Endothelial cell of umbilical vein (primary cell): ENCODE measurements around the gene EPC2. TPM values are rescaled to one million over a fixed set of nuclear protein-coding genes. Genes with fewer than 3 reads are reported as not detected.

Experiments used
- BruUV-seq: library from RNA; stranded (reverse); fragments of 400-500 nt; replicated peaks from 2 replicates; lab custom pipeline; 2021; lab: Mats Ljungman, UMichigan
- CTCF ChIA-PET: fragments of 300-600, 350-600 bp; sonication (Branson Sonifier 250); formaldehyde crosslinking; loops from one replicate; lab custom pipeline; 2021; ENCODE audit warnings: antibody characterized with exemption, inconsistent platforms; lab: Charles Lee
- POLR2A ChIA-PET: fragments of 300-600, 350-600 bp; sonication (Branson Sonifier 250); formaldehyde crosslinking; loops from one replicate; lab custom pipeline; 2021; ENCODE audit warnings: antibody characterized with exemption, inconsistent platforms; lab: Charles Lee
- DNase-seq: peaks from one replicate; pipeline ENCODE4 v3.0.0-alpha.2; 2011; ENCODE audit warnings: low read depth, low spot score
- FAIRE-seq: peaks from 2 replicates; lab custom pipeline; 2011; peaks lifted over from hg19 to GRCh38; lab: Jason Lieb, UNC
- H2AFZ ChIP-seq: 2 replicates; pipeline ENCODE4 v1.6.0; 2012; ENCODE audit warnings: low read depth, low read length, control low read depth, inconsistent platforms
- H3K27ac ChIP-seq: 2 replicates; pipeline ENCODE4 v1.5.1; 2011; ENCODE audit warnings: low read depth, mild to moderate bottlenecking, control low read depth, low read length, moderate library complexity; ENCODE audit not compliant: insufficient read depth
- H3K27me3 ChIP-seq, 2 experiments: 2 replicates each; pipeline versions ENCODE4 v1.6.0 to v1.6.1; 2011; ENCODE audit warnings: low read length in 2 of 2, mixed read lengths in 1 of 2; ENCODE audit not compliant: control insufficient read depth in 2 of 2, insufficient read depth in 2 of 2
- H3K36me3 ChIP-seq, 2 experiments: 2 replicates in 1 of 2; 3 replicates in 1 of 2; pipeline ENCODE4 v1.5.1; 2011; ENCODE audit warnings: low read length in 2 of 2, mild to moderate bottlenecking in 1 of 2, moderate library complexity in 1 of 2; ENCODE audit not compliant: control insufficient read depth in 2 of 2, insufficient read depth in 2 of 2; ENCODE audit errors: extremely low read depth in 1 of 2
- H3K4me1 ChIP-seq: 3 replicates; pipeline ENCODE4 v1.5.1; 2011; ENCODE audit warnings: mild to moderate bottlenecking, low read length; ENCODE audit not compliant: control insufficient read depth, insufficient read depth; ENCODE audit errors: extremely low read depth
- H3K4me2 ChIP-seq: 2 replicates; pipeline ENCODE4 v1.6.1; 2011; ENCODE audit warnings: low read length, control low read depth, mixed read lengths; ENCODE audit not compliant: insufficient read depth
- H3K4me3 ChIP-seq, 3 experiments: fragments of 200-600 bp in 1 of 3; sonication (generic), shearing (Covaris generic) in 1 of 3; replicated peaks in 1 of 3; 2 replicates each; pipeline ENCODE4 v1.5.1; 2011 to 2016; ENCODE audit warnings: control low read depth in 3 of 3, low read length in 3 of 3, mild to moderate bottlenecking in 2 of 3, inconsistent platforms in 1 of 3, low read depth in 1 of 3, moderate library complexity in 1 of 3; ENCODE audit not compliant: insufficient read depth in 1 of 3
- H3K79me2 ChIP-seq: 2 replicates; pipeline ENCODE4 v1.6.0; 2012; ENCODE audit warnings: low read length, inconsistent platforms; ENCODE audit not compliant: control insufficient read depth, insufficient read depth
- H3K9ac ChIP-seq: replicated peaks from 2 replicates; pipeline ENCODE3; 2011; ENCODE audit warnings: low read length, control low read depth; ENCODE audit not compliant: insufficient read depth; ENCODE audit errors: extremely low read depth
- H3K9me1 ChIP-seq: replicated peaks from 3 replicates; pipeline ENCODE4 v1.6.0; 2011; ENCODE audit warnings: mild to moderate bottlenecking, low read length; ENCODE audit not compliant: control insufficient read depth, insufficient read depth; ENCODE audit errors: extremely low read depth
- H3K9me3 ChIP-seq: replicated peaks from 2 replicates; pipeline ENCODE4 v1.5.1; 2012; ENCODE audit warnings: low read length, inconsistent platforms; ENCODE audit not compliant: control insufficient read depth, insufficient read depth
- H4K20me1 ChIP-seq: replicated peaks from 2 replicates; pipeline ENCODE3; 2011; ENCODE audit warnings: mild to moderate bottlenecking, low read length; ENCODE audit not compliant: control insufficient read depth, insufficient read depth; ENCODE audit errors: extremely low read depth
- CTCF ChIP-seq, 2 donors: IDR thresholded peaks; 1 replicate in 1 of 2; 2 replicates in 1 of 2; pipeline ENCODE4 v1.5.1; 2011; ENCODE audit warnings: low read length in 2 of 2, mild to moderate bottlenecking in 2 of 2, moderate library complexity in 2 of 2, control low read depth in 1 of 2, inconsistent platforms in 1 of 2, low read depth in 1 of 2; ENCODE audit not compliant: insufficient read depth in 1 of 2; ENCODE audit errors: extremely low read depth in 1 of 2
- EZH2 ChIP-seq: IDR thresholded peaks from 2 replicates; pipeline ENCODE4 v1.6.1; 2012; ENCODE audit warnings: borderline replicate concordance, low read depth, mild to moderate bottlenecking, moderate library complexity, low read length, inconsistent platforms; ENCODE audit not compliant: severe bottlenecking
- FOS ChIP-seq: IDR thresholded peaks from 2 replicates; pipeline ENCODE4 v1.6.1; 2011; ENCODE audit warnings: mild to moderate bottlenecking, low read length, moderate library complexity, borderline replicate concordance; ENCODE audit not compliant: insufficient read depth
- GATA2 ChIP-seq: IDR thresholded peaks from 2 replicates; pipeline ENCODE4 v1.7.0; 2011; ENCODE audit warnings: low read depth, mild to moderate bottlenecking, moderate library complexity, mixed read lengths, low read length; ENCODE audit not compliant: insufficient read length, insufficient read depth
- JUN ChIP-seq: IDR thresholded peaks from 2 replicates; pipeline ENCODE4 v1.6.1; 2011; ENCODE audit warnings: borderline replicate concordance, low read depth; ENCODE audit not compliant: insufficient read length, insufficient read depth
- MYC ChIP-seq: IDR thresholded peaks from one replicate; pipeline ENCODE4 v1.6.1; 2011; ENCODE audit warnings: mild to moderate bottlenecking, low read depth, low read length
- POLR2A ChIP-seq: IDR thresholded peaks from 2 replicates; pipeline ENCODE4 v1.6.1; 2012; ENCODE audit warnings: low read depth, mild to moderate bottlenecking, control low read depth, low read length
- POLR2AphosphoS5 ChIP-seq: IDR thresholded peaks from 2 replicates; pipeline ENCODE4 v1.6.1; 2012; ENCODE audit warnings: low read depth, mild to moderate bottlenecking, control low read depth, low read length, moderate library complexity; ENCODE audit not compliant: insufficient read depth
- dilution Hi-C: fragments of 300-500 bp; cut with MboI; formaldehyde crosslinking; loops from one replicate; pipeline ENCODE4 v1.15.0; 2019; ENCODE audit warnings: low sequenced_read_pairs; ENCODE audit not compliant: extremely low pct_ligation_motif_present
- intact Hi-C: fragments of 100-400 bp; cut with micrococcal nuclease; formaldehyde crosslinking; loops from one replicate; pipeline ENCODE4 v1.10.0; 2022
- polyA plus RNA-seq, 4 experiments: library from polyadenylated mRNA; depleted of rRNA in 3 of 4; stranded (reverse) in 3 of 4; unstranded in 1 of 4; fragments of >200 nt; gene quantifications; 2 replicates each; pipeline versions ENCODE4 v1.2.1 to v1.2.3, GENCODE V29; 2011 to 2012; ENCODE audit warnings: missing spikeins in 1 of 4
- total RNA-seq: library from RNA; stranded (reverse); gene quantifications from 2 replicates; pipeline ENCODE4 v1.2.3, GENCODE V29; 2021
- TF ChIP-seq, protein P1 (sequence below): IDR thresholded peaks from 2 replicates; pipeline ENCODE4 v1.6.1; 2011; ENCODE audit not compliant: insufficient read depth, insufficient read length

The EPC2 gene
- total and polyA plus RNA-seq, 2 donors (not counting 3 experiments of a cell fraction or from before 2014, with no cell fraction given), result 15.1 to 25.2 TPM

DNA sequence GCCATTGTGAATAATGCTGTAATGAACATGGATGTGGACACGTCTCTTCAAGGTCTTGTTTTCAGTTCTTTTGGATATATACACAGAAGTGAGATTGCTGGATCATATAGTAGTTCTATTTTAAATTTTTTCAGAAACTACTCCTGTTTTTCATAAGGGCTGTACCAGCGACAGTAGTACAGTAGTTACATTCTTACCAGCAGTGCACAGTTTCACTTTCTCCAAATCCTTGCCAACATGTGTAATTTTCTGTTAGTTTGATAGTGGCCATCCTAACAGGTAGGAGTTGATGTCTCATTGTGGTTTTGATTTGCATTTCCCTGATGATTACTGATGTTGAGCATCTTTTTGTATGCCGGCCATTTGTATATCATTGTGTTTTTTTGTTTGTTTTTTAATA is 81.7 kb downstream of the EPC2 start:
- ChIA-PET CTCF (no interaction called here), POLR2A (no interaction called here)
- intact Hi-C loops, result no loop called here
- Histone ChIP-seq H3K9me3 (no peaks in the 10 kb centered on the region), H3K4me3 (no peak overlapping the region), H3K4me1 (no peaks in the 10 kb centered on the region), H3K27ac (no peak overlapping the region), H3K27me3 (no peaks in the 10 kb centered on the region), H3K9ac (no peak overlapping the region), H3K9me1 (no peaks in the 10 kb centered on the region), H3K36me3 (no peaks in the 10 kb centered on the region), H4K20me1 (peaks cover 6% of the 10 kb centered on the region), H2AFZ (no peak overlapping the region), H3K4me2 (no peak overlapping the region), H3K79me2 (peaks cover 61% of the 10 kb centered on the region)
- no TSS peak for BruUV-seq
- dilution Hi-C loops, result no loop called here
- DNase-seq (no peak), FAIRE-seq (no peak)
- TF ChIP-seq, protein P1, sequence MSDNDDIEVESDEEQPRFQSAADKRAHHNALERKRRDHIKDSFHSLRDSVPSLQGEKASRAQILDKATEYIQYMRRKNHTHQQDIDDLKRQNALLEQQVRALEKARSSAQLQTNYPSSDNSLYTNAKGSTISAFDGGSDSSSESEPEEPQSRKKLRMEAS, result no peak
- TF ChIP-seq POLR2AphosphoS5, result no peak
- TF ChIP-seq GATA2, result no peak
- no peak for TF ChIP-seq CTCF (IDR thresholded peaks at IDR 0.05; ENCODE audit: extremely low read depth in 1 of 2, insufficient read depth in 1 of 2, low read depth in 1 of 2, low read length in 2 of 2)
- TF ChIP-seq JUN, result no peak

GRCh38 chr2:148730085-148730484 is 85.5 kb downstream of the EPC2 start:
- Histone ChIP-seq H3K9me1 (no peaks in the 10 kb centered on the region), H2AFZ (no peak overlapping the region), H3K9ac (no peak overlapping the region), H4K20me1 (peaks cover 6% of the 10 kb centered on the region), H3K9me3 (no peaks in the 10 kb centered on the region), H3K4me3 (no peak overlapping the region), H3K79me2 (peaks cover 33% of the 10 kb centered on the region), H3K4me1 (no peaks in the 10 kb centered on the region), H3K4me2 (no peak overlapping the region), H3K36me3 (no peaks in the 10 kb centered on the region), H3K27ac (no peak overlapping the region), H3K27me3 (no peaks in the 10 kb centered on the region)
- DNase-seq, result peak; percentile 6
- ChIA-PET POLR2A (no interaction called here), CTCF (no interaction called here)
- TF ChIP-seq GATA2 (no peak), EZH2 (no peak), POLR2AphosphoS5 (no peak), CTCF (IDR thresholded peaks at IDR 0.05; ENCODE audit: extremely low read depth in 1 of 2, insufficient read depth in 1 of 2, low read depth in 1 of 2, low read length in 2 of 2) (no peak), POLR2A (no peak), FOS (no peak), JUN (no peak), MYC (no peak)
- TF ChIP-seq, protein P1, result no peak
- FAIRE-seq, result no peak
- intact Hi-C loops (no loop called here), dilution Hi-C loops (no loop called here)
- BruUV-seq, result no TSS peak
